HG03432 (cell line): Measurements from ENCODE around the gene DOK3.
"Not testable (repeated sequence)": the region's sequence is repeated elsewhere in the genome, so short reads cannot be mapped to it uniquely, and the experiment has no call there.

ENCODE experiments used
- ATAC-seq: cut with Tn5 transposase; IDR thresholded peaks from one replicate; pipeline ENCODE4 v1.9.1; 2021; ENCODE audit warnings: mild to moderate bottlenecking, moderate library complexity; ENCODE audit not compliant: unreplicated experiment

The DOK3 gene

DNA sequence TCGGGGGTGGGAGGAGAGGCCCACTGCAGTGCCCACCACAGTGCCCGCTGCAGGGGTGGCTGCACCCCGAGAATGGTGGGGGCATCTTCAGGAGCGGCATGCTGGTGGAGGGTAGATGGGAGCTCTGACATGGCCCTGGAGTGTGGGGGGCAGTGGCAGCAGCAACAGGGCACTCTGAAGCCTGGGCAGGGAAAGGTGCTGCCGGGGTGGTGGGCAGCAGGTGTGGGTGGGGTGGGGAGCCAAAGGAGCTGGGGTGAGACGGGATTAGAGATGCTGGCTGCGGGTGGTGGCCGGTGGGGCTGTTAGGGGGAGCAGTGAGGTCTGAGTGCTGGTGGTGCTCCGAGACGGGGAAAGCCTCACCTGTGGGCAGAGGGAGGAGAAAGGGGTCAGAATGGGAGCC is 26.8 kb upstream of the DOK3 start:
- no peak for ATAC-seq

GRCh38 chr5:177535125-177535524 is 25.5 kb upstream of the DOK3 start:
- ATAC-seq, result no peak

- ATAC-seq, result not testable (repeated sequence)
These were observed 24.8 kb upstream of the DOK3 start for GRCh38 chr5:177534433-177534832.

GRCh38 chr5:177531209-177531940 is 21.7 kb upstream of the DOK3 start:
- no peak for ATAC-seq

GRCh38 chr5:177530638-177531037 is 21.0 kb upstream of the DOK3 start:
- ATAC-seq, result no peak

DNA sequence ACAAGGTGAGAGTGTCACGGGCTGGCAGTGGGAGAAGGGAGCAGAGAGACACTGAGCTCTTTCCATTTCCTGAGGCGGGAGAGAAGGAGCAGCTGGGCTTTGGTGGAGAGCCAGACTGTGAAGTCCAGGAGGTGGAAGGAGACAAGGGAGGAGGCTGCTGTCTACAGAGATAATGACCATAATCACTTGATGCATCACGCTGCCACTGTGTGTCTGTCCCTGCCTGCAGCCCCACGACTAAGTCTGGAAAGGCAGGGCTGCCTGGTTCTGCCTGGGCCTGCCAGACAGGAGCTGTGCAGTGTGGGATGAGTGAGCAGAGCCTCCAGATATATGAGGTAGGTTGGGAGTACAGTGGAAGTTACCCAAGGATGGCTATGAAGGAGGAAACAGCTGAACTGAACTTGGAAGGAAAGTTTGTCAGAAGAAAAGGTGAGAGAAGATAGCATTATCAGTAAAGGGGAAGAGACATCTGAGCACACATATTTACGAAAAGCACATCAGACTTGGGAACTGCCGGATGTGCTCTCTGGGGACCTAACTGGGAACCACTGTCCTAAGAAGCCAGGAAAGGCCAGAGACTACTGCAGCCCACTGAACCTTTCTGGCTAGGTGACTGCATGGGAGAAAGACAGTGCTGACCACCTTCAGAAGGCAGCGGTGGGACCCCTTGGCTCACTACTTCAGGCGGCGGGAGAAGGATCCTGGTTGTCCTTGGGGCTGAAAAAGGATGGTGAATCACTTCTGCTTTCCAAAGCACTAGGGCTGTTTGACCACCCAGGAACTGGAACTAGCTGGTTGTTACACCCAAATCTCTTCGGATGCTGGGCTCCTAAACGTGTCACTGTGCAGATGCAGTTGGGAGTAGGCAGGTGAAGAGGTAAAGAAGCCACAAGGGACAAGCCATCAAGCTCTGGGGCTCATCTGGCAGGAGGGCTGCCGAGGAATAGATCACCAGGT is 19.9 kb upstream of the DOK3 start:
- ATAC-seq, result no peak

DNA sequence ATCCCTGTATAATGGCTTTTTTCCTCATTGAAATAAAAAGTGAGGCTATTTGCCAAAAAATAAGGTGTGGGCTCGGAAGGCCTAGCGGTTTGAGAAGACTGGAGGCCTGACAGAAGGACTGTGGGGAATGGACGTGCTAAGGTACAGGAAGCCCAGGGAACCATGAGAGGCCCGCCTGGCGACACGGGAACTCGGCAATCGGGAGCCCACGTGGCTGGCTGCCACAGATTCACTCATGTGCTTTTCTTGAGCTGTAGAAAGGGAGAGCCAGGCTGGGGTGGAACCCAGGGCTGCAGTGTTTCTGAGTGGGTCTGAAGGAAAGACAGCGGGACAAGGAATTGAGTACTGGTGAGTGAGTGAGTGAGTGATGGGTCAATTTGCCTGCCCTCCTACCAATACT is 19.0 kb upstream of the DOK3 start:
- no peak for ATAC-seq

DNA sequence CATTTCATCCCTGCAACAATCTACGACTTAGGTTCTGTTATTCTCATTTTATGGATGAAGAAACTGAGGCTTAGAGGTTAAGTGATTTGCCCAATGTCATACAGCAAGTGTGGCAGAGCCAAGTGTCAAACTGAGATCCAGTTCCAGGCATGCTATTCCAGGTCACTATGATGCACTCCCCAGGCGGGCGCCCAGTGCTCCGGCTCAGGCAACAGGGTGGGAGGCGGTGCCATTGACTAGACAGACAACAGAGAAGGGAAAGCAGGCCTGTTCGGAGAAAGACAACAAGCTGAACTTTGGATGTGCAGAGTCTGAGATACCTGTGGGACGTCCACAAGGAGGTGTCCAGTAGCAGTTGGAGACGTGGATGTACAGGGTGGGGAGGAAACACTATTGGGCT is 18.0 kb upstream of the DOK3 start:
- no peak for ATAC-seq

DNA sequence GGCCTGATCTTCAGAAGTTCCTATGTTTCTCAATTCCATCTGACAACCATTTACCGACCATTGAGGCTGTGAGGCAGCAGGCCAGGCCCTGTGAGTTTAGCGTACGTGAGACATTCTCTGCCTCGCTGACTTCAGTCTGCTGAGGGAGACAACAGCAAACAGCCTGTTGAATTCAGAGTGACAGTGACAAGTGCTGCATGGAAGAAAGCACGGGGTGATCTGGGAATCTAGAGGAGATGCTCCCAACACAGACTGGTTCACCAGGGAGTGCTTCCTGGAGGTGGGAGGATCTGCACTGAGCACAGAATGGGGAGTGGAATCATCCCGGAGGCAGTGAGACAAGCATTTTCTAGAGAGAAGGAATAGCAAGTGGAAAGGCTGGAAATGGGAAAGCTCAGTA is 17.2 kb upstream of the DOK3 start:
- no peak for ATAC-seq

DNA sequence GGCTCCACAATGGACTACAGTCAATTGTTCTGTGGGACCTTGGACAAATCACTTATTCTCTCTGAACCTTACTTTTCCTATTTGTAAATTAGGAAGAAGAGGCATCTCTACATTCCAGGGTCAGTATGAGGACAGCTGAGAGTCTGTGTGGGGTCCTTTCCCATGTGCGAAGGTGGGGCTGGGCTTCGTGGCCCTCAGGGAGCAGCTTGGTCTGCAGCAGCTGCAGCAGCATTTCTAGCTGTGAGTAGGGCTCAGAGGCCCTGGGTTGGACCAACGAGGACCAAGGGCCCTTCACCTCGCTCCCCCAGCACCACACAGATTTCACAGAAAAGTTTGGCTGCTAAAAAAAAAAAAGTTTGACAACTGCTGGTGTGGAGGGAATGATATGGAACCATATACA is 16.6 kb upstream of the DOK3 start:
- no peak for ATAC-seq

- no peak for ATAC-seq
These were observed 15.5 kb upstream of the DOK3 start for GRCh38 chr5:177524941-177525655.

DNA sequence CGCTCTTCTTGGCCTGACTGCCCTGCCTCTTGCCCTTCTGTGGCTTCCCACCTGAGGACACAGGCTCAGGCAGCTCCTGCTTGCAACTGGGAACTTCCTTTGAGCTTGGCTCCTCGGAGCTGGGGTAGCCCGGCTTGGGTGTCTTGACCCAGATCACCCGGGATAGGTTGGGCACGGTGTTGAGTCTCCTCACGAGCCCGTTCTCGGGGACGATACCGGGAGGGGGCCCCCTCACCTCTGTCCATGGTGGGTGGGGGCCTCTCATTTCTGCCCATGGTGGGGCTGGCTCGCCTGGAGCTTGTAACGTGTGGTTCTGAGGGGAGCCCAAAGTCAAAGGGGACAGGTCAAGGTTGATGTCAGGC is 14.9 kb upstream of the DOK3 start:
- ATAC-seq, result no peak

DNA sequence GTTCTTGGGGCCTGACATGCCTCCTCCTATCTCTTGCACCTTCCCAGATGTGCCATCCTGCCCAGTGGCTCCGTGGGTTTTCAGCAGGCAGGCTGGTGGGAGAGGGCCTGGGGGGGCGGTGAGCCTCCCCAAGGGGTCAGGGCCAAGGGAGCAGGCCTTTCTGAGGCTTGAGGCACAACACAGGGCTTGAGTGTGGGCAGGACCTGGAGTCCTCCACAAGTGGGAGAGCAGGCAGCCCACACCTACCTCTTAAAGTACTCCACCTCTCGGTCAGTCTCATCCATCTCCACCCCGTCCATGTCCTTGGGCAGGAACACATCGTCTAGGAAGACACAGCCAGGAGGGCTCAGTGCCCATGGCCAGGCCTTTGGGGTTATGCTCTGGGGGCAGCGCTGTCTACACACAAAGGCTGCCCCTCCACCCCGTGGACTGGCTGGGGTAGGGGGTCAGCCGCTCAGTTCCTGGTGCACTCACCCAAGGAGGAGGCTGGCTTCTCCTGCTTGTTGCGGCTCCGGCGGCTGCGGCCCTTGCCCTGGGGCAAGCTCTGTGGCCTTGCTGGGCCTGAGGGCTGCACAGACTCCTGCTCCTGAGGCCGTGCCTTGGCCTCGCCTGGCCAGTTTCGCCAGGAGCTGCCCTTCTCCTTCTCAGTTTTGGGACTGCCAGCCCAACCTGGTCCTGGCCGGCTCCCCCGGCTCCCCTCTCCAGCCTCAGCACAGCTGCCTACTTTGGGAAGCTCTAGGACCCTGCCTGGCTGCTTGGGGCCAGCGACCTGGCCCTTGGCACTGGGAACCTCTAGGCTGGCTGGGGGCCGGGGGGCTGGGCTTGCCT is 14.3 kb upstream of the DOK3 start:
- ATAC-seq, result no peak

- no peak for ATAC-seq
These were observed 11.4 kb upstream of the DOK3 start for GRCh38 chr5:177520916-177521513.

DNA sequence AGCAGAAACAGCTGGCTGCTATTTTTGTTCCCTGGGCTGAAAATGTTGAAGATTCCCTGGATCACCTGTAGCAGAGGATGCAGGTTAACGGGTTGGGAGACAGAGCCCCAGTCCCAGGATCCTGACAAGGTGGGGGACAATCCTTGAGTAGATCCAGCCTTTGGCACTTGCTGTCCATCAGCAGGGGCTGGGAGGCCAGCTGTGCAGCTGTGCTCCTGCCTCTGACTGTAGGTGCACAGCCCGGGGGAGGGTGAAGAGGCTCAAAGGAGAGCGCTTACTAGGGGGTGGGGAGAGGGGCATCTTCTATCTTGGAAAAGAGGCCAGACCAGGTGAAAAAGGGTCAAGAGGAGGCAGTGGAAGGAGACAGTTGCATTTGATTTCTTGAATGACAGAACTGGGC is 10.6 kb upstream of the DOK3 start:
- no peak for ATAC-seq

DNA sequence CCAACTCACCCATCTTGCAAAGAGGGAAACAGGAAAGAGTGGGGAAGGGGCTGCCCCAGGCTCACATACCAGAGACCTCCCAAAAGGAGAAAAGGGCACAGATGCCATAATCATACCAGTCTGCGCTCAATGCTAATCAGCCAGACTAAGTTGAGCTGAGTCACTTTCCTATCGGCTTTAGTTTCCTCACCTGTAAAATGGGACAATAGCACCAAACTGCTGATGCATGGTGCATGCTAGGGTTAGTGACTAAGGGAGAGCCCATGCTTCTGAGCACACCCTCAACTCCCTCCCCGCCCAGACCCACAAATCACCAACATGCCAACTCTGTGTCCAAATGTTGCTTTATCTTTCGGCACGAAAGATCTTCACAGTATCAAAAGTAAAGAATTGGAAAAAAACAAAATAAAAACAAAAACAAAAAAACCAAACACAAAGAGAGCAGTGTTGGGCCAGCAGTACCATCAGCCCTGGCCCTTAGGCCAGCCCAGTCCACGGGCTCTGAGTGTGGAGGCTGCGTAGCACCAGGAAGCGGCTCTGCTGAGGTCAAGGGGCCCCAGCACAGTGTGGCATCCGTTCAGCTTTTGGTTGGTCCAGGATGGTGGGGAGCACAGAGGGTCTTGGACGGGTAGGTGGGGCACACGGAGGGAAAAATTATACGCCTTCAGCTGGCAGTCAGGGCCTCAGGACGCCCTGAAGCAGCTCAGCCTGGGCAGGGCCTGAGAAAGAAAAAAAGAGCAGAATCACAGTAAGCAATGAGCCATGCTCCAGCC is 10.0 kb upstream of the DOK3 start:
- ATAC-seq, result no peak

DNA sequence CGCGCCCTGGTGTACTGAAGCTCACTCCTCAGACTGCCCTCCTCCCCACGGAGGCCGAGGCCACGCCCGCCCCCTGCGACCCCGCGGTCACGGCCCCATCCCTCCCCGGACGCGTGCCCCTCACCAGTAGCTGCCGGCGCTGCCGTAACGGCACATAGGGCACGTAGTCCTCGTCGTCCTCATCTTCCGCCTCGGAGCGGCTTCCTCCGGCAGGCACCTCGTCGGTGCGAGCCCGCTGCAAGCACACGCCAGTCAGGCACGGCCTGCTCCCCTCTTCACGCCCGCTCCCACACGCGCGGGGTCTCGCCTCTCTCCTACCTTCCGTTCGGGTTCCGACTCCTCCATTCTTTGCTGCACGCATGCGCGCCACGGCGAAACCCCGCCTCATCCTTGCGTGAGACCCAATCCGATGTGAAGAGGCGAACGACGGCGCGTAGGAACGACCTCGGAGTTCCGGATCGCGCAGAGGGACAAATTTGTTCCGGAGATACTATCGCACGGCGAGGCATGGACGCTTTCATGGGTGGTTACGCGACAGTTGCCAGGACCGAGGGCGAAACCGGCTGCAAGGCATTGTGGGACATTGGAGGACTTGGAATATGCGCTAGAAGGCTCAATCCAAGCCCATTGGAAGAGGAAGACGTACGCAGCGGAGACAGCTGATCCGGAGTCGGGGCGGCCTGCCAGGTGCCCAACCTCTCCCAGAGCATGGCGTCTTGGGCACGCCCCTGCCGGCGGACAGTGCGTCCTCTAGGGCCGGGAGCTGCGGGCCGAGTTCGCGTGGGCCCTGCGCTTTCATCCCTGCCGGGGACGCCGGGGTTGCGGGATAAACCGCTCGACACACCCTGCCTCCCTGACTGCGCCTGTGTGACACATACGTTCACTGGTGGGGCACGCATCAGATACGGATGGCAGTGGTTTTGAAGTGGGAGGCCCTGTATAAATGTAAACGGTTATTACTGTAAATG is 7.3 kb upstream of the DOK3 start, which contains the start of gene DDX41:
DDX41 (minus strand) TSS at position 361 of the 968 bp plus-strand sequence; CDS start at position 345, 16 bp downstream.
- ATAC-seq, result peak; percentile 83

GRCh38 chr5:177515580-177515979 is 6.0 kb upstream of the DOK3 start:
- no peak for ATAC-seq
